Activated CD8-positive, alpha-beta memory T cell treated with anti-CD3 and anti-CD28 coated beads, Interleukin-2, amount 50 U/mL, for 4 hours (primary cell): ENCODE results near the gene MUC20.
"Not testable (repeated sequence)": the region's sequence is repeated elsewhere in the genome, so short reads cannot be mapped to it uniquely, and the experiment has no call there.

Experiments used
- DNase-seq: peaks from one replicate; pipeline ENCODE4 v3.0.0-alpha.2; 2020

Gene MUC20

GRCh38 chr3:195777975-195778374 is 57.2 kb downstream of the MUC20 start:
- DNase-seq = no peak

GRCh38 chr3:195781236-195781635 is 60.5 kb downstream of the MUC20 start:
- not testable (repeated sequence) for DNase-seq
